NCI-H1417 (cell line): ENCODE results near the gene TCF19.

ENCODE experiments used
- DNase-seq, 3 experiments: peaks; one replicate each; lab custom pipeline; 2025; lab: John Stamatoyannopoulos, UW

The TCF19 gene

GRCh38 chr6:31158140-31158862, at the start of gene TCF19:
Gene TCF19 (plus strand): TSS chr6:31158589. CDS start chr6:31159470, 881 bp downstream.
- DNase-seq, result peak; percentile 98 to 99 (median 98)

DNA sequence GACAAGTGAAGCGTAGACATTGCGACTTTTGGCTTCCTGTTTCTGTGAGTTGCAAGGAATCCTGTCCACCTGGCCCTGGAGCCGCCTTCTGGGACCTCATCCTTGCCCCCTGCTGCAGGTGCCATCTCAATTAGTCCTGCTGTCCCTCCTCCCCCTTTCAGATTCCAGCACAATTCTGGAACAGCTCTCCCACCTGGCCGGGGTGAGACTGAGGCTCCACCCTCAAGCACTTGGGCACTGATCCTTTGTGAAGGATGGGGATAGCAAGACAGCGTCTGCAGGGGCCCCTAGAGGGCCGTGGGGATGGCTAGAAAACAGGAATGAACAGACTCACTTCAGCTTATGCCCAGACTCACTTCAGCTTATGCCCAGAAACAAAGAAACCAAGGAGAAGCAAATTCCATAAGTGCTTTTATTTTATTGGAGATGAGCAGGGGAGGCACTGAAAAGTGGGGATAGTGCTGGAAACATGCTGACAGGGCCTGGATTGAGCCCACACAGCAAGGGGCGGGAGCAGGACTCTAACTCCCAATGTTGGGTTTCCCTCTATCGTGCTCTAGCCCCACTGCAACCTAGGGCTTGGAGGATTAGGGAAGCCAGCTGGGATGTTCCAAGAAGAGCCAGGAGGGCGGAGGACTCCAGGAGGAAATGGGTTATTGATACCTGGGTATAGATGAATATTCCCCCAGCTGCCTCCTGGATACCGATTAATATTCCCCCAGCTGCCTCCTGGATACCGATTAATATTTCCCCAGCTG, 47.4 kb upstream of the TCF19 start:
- DNase-seq, result no peak

DNA sequence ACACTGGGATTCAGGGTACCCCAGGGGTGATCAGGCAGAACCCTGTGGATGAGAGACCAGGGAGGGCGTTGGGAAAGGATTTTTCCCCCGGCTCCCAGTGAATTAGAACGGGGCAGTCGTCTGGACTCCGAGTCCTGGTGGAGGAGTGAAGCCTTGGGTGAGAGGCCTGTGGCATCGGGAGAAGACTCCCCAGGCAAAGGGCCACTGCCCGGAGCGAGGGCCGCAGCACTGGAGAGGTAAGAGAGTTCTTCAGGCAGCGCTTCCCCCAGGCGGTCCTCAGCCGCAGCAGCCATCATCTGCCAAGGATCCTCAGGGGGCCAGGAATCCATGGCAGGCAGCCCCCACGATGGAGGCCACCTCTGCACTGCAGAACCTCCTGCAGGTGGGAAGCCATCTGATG, 46.7 kb upstream of the TCF19 start:
- DNase-seq, result no peak

DNA sequence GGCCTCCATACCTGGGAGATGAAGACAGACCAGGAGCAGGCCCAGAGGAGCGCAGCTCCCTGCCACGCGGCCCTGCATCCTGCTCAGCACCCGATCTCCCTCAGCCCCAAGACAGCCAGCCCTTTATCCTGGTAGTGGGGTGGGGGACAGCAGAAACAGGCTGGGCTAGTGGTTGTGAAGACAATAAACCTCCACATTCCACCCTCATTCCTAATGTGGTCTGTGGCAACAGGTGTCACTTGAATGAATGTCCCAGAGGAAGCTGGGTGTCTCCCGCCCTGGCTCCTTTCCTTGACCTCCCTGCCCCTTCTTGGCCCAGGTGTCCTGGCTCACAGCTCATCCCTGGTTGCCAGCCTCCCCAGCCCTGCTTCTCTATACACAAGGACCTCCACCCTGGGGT, 45.9 kb upstream of the TCF19 start, which contains the start of gene C6orf15:
C6orf15 (minus strand) TSS at position 98 of the 400 bp plus-strand sequence; CDS start at position 78, 20 bp downstream.
- no peak for DNase-seq

- DNase-seq, result no peak
These were observed 44.4 kb upstream of the TCF19 start for GRCh38 chr6:31113861-31114540.

DNA sequence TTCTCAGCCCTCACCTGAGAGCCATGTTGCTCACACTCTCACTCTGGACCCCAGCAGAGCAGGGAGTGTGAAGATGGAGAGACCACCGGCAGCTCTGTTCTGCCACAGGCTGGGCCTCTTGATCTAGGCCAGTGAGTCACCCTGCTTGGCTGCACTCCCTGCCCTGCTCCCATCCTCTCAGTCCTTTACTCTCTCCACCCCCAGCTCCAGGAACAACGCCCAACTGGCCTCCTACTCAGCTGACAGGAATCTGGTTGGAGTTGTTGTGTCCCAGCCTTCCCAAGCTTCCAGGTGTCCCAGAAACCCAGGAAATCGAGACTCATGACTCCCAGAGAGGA, 43.9 kb upstream of the TCF19 start, which contains the start of gene PSORS1C1:
PSORS1C1 (plus strand) TSS at position 260 of the 338 bp plus-strand sequence. CDS start 14,833 bp downstream, outside the sequence.
- DNase-seq, result no peak

DNA sequence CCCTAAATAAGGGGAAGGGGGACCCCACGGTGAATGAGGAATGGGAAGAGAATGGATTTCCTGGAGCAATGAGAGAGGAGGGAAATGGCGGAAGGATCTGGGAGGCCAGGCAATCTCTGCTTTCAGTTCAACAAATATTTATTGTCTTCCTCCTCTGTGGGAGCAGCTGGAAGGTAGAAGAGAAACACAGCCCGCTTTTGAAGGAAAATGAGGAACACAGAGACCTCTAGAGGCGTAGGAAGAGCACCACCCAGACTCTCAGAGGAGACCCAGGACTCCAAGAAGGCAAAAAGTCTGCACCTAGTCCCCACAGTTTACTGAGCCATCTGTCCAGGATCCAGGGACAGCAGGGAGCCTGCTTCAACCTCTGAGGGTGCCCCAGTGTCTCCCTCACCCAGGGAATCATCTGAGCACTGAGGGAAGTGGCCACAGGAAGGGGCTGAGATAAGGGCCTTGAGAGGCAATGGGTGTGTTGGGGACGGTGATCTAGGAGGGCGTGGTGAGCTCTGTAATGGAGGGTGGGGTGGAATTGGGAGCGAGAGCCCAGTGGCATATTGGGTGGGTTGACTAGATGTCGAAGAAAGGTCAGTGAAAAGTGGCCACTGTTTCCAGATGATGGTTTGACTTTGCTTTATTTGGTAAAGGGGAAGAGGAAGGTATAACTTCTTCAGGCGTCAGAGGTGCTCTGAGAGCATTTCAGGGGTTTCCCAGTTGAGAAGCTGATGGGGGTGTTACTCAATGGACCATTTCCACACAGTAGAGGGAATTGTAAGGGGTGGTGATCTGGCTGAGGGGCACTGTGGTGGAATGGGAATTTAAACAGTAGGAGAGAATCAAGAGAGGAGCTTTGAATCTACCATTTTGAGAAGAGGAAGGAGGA, 43.2 kb upstream of the TCF19 start:
- DNase-seq, result no peak

DNA sequence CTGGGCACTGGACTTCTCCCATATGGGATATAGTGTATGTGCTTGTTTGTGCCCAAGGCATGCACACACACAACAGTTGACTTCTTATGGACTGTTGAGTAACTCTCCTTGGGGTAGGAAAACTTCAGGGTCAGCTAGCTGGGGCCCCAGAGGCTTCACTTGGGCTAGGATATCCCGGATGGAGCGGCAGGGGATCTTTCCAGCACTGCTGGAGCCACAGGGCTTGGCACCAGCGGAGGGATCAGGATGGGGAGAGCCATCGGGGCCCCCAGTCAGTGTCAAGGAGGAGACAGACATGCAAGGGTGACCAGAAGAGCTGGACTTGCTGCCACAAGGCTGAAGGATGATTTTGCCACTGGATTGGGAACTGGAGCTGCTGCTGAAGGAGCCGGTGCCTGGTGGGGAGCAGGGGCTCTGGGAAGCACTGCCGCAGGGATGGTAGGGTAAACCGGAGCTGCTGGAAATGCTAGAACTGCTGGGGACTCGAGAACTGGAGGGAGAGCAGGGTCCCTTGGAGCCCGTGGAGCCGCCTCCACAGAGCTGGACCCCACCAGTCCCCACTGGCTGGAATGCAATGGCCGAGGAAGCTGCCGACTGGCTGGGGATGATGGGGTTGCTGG, 42.3 kb upstream of the TCF19 start:
- no peak for DNase-seq

DNA sequence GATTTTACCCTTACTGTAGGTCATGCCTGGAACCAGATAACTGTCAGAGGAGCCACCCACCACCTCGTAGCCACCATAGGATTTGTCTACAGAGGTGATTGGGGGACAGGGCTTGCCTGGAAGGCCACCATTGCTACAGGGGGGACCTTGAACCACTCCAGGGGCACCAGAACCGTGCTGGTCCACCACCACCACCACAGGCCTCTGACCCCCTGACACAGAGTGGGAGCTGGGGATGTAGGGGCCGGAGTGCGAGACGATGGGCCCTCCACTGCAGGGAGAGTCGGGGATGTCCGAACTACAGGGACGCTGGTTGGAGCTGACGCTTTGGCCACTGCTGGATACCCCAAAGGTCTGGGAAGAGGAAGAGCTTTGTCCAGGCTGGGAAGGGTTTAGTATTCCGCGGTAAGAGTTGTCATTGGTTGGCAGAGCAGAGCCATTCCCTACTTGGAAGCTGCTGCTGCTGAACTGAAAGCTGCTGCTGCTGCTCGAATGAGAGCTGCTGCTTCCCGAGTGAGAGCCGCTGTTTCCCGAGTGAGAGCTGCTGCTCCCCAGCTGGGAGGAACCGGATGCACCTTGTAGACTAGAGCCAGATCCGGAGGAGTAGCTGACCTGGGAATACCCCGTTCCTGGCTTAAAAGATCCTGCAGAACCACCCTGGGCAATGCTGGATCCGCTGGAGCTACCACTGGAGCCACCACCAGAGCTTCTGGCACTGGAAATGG, 41.6 kb upstream of the TCF19 start:
- no peak for DNase-seq

- no peak for DNase-seq
These were observed 40.2 kb upstream of the TCF19 start for GRCh38 chr6:31118178-31118577.

- DNase-seq, result no peak
These were observed 38.1 kb upstream of the TCF19 start, which contains the start of gene CDSN for GRCh38 chr6:31120151-31120915. Gene CDSN (minus strand): TSS chr6:31120446. CDS start chr6:31120419, 27 bp downstream.

DNA sequence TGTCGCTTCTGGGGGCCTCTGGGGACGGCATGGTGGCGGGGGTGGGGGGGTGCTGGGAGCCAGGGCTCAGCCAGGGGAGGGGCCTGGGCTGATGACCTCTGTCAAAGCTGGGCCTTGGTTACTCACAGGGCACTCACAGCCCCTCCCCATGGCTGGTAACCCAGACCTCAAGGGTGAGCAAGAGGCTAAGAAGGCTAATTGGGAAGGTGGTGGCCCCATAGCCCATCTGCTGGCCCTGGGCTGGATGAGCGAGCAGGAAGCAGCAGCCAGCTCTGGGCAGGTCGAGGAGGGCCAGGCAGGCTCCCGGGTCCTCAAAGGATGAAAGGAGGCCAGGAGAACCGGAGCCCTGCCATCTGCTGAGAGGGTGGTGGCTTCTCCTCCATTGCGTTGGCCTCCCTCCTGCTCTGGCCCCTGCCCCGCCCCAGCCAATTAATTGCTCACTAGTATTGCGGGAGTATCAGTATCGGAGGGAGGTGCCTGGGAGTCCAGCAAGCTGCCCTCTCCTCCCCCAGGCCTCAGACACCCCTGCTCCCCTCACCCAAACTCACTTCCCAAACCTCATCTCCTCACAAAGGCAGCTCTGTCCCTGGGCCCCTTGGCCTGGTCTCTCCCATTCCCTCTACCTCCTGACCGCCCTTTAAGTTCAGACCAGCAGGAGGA, 37.1 kb upstream of the TCF19 start:
- no peak for DNase-seq

DNA sequence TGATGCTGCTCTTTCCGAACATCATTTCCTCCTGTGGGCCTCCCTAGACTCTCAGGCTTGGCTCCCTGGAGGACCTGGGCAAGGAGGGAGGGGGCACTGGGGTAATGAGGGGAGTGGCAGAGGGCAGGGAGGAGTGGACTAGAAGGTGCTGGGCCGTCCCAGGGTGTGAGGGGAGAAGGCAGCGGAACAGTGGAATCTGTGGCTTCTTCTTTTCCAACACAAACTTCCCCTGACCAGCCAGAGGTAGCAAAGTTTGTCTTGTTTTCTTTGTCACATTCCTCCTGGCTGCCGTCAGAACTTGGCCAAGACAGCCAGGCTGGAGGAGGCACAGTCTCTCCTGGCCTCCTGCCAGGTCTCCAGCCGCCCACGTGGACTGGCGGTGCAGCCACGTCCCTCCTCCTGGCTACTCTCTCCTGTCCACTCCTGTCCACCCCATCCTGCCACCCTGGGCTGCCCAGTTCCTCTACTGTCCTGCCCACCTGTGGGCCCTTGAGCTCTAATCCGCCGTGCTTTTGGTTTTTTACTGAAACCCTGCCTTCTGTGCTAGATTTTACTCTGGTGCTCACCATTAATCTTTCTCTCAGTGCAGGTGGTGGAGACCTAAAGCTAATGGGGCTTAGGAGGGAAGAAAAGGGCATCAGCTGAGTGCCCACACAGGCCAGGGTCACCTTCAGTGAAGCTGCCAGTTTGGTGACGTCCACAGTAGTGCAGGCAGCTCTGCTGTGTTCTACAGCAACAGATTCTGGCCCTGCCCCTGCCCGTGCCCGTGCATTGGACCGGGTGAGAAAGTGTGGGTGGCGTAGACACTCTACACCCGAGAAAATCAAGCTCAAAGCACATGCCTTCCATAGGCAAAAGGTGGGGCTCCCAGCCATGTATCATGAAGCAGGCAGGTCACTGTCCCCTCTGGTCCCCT, 35.3 kb upstream of the TCF19 start:
- no peak for DNase-seq

- DNase-seq, result peak in 2 of 3 experiments; percentile 14 to 29
These were observed 33.2 kb upstream of the TCF19 start for GRCh38 chr6:31125162-31125561.

GRCh38 chr6:31125586-31126363, 32.6 kb upstream of the TCF19 start:
- no peak for DNase-seq

DNA sequence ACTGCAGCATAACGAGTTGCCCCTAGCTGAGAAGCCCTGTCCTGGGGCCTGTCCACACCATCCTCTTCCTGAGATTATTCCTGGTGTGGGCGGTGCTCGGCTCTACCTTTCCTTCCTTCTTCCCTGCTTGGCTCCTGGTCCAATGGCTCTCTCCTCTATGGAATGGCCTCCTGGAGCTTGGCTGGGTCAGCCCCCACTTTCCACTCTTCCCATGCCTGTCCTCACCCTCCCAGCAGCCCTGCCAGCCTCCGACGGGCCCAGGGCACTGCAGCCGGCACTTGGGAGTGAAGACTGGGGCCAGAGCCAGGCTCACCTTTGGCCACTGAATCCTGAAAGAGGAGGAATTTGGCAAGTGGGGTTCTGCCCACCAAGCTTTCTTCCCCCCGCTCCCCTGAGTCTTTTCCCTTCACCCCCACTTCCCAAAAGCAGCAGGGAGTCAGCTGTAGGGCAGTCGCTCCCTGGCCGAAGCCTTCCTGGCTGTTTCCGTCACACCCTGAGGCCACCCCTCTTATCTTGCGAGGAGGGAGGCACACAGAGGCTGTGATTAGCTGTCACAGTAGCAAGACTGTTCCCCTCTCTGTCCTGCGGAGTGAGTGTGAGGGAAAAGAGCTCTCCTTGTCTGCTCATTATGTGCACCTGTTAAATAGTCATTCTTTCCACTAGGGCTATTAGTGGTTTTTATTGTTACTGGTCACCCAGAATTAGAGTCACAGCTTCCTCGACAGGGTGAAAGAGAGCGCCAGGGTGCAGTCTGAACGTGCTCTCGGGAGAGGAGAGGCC, 31.8 kb upstream of the TCF19 start:
- DNase-seq, result no peak
